ENCODE measurements around the gene RIPK4.
"Not testable (repeated sequence)": the region's sequence is repeated elsewhere in the genome, so short reads cannot be mapped to it uniquely, and the experiment has no call there.

Gene RIPK4

DNA sequence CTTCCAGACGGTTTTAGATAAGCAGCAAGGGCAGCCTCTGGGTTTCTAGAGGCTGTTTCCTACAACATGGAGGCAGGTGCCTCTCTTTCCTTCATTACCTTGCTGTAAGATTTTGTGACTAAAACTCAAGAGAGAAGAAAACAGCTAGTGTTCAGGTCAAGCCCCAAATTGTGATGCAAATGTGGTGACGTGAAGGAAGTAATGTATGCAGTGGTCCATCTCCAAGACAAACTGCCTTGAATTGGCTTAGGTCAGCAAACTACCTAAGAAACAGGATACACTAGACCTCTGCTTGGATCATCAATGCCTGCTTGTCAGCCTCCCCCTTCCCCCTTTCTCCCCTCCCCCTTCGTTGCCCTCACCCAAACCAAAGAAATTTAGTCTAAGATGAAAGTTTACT, 28.9 kb upstream of the RIPK4 start:
- no peak for DNase-seq (ENCODE audit: low spot score)

DNA sequence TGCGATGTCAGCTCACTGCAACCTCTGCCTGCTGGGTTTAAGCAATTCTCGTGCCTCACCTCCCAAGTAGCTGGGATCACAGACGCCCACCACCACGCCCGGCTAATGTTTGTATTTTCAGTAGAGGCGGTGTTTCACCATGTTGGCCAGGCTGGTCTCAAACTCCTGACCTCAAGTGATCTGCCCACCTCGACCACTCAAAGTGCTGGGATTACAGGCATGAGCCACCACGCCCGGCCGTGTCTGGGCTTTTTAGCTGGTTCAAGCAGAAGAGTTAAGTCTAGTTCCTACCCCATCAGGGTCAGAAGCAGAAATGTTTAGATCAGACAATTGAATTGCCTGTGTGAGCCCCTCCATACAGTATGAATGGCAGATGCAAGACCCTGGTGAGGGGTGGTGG, 27.7 kb upstream of the RIPK4 start:
- no peak for DNase-seq (ENCODE audit: low spot score)

DNA sequence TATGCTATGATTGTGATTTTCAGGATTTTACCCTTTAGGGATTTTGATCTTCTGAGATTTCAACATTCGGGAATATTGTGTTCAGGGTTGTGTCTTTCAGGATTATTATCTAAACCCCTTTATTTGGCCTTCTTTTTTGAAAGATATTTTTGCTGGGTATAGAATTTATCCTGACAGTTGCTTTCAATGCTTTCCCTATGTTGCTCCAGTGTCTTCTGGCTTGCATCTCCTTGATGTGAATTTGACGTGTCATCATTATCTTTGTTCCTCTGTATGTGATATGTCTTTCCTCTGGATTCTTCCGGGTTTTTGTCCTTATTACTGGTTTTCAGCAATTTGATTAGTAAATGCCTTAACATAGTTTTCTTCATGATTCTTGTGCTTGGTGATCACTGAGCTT, 25.9 kb upstream of the RIPK4 start:
- DNase-seq (ENCODE audit: low spot score), result no peak

DNA sequence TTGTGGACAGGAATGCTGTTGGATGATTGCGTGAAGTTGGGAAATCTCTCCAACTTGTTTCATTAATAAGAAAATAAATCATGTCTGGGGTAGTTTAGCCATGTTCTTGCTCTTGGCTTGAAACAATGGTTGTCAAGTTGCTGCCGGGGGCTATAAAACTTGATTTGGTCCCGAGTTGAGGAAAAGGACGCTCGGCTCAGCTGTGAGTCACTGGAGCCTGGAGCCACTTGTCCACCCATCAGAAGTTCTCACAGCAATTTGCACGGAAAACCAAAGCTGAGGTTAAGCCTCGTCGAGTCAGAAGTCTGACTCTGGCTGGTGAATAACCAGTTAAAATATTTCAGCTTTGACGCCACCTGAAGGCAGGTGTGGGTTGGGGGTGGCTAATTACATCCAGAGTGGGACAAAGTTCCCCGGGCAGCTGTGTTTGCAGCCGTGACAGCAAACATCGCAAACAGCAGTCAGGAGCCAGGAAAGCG, 19.7 kb upstream of the RIPK4 start:
- no peak for DNase-seq (ENCODE audit: low spot score)

DNA sequence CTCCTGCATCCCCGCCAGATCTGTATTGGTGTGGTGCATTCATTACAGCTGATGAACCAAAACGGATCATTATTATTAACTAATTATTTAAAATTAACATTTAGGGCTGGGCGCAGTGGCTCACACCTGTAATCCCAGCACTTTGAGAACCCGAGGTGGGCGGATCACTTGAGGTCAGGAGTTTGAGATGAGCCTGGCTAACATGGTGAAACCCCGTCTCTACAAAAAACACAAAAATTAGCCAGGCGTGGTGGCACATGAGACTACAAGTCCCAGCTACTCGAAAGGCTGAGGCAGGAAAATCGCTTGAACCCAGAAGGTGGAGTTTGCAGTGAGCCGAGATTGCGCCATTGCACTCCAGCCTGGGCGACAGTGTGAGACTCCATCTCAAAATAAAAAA, 18.4 kb upstream of the RIPK4 start:
- DNase-seq (ENCODE audit: low spot score), result not testable (repeated sequence)

DNA sequence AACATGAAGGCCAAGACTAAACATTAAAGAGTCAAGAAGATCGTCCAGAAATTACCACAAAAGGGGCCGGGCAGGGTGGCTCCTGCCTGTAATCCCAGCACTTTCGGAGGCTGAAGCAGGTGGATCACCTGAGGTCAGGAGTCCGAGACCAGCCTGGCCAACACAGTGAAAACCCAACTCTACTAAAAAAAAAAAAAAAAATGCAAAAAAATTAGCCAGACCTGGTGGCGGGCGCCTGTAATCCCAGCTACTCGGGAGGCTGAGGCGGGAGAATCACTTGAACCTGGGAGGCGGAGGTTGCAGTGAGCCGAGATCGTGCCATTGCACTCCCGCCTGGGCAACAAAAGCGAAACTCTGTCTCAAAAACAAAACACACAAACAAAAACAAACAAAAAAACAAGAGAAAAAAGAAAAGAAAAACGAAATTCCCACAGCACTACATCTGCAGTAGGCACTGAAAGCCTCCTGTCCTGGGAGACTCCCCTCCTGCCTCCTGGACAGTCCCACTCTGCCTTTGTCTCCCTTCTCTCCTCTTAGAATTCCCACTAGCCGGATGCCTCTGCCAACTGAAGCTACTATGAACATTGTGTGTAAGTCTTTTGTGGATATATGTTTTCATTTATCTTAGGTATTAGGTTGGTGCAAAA, 17.7 kb upstream of the RIPK4 start:
- no peak for DNase-seq (ENCODE audit: low spot score)

DNA sequence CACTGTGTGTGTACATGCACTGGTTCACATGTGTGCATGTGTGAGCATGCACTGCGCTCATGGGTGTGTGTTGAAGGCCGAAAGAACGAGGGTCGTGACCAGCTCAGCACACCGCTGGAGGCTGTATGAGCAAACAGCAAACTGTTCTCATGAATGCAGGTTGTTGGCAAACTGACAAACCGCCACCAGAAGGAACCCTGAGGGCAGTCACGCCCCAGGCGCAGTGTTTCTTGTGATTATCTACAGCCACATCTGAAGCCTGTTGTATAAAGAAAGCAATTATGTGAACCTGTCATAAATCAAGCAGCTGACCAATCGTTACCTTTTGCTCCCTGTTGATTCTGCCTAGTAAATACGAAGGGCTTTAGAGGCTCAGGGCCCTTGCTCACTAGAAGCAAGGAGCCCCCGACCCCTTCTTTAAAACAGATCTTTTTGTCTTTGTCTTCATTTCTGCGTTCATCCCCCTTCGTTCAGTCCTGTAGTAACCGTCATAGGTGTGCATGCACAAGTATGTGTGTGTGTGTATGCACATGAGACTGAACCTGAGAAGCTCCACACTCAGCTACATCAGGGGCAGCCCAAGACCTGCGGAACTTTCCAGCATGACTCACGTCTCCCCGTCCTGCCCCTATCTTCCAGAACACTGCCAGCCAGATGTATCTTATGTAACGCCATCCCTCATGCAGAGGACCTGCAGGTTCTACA, 16.8 kb upstream of the RIPK4 start:
- DNase-seq (ENCODE audit: low spot score), result no peak

DNA sequence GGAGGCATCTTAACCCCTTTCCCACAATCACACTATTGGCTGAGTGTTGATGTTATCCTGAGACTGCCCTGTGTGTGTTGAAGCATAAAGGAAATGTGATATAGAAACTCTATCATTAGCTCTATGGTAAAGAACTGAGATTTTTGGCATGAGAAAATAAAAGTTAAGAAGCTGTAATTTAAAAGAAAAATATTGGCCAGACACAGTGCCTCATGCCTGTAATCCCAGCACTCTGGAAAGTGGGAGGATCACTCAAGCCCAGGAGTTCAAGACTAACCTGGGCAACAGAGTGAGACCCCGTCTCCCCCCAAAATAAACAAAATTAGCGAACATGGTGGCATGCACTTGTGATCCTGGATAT, 14.2 kb upstream of the RIPK4 start:
- no peak for DNase-seq (ENCODE audit: low spot score)

DNA sequence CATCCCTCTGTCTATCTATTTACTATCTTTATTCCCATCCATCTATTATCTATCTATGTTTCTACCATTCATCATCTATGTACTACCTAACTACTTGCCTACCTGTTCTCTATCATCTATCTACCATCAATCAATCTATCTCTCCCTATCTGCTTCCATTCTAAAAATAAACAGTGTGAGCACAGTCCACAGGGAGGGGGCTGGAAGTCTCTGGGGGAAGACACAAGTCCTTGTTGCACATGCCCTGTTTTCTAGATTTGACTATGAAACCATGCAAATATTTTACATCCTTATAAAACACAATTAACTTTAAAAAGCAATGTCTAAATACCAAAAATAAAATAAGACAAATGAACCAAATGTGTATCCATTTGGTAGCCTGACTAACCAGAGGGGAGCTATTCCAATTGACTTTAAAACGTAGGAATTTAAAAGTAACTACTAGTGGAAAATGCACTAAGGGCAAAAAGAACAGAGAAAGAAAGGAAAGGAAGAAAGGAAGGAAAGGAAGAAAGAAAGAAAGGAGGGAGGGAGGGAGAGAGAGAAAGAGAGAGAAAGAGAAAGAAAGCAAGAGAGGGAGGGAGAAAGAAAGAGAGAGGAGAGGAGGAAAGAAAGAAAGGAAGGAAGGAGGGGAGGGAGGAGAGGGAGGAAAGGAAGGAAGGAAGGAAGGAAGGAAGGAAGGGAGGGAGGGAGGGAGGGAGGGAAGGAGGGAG, 13.6 kb upstream of the RIPK4 start:
- DNase-seq (ENCODE audit: low spot score), result no peak

DNA sequence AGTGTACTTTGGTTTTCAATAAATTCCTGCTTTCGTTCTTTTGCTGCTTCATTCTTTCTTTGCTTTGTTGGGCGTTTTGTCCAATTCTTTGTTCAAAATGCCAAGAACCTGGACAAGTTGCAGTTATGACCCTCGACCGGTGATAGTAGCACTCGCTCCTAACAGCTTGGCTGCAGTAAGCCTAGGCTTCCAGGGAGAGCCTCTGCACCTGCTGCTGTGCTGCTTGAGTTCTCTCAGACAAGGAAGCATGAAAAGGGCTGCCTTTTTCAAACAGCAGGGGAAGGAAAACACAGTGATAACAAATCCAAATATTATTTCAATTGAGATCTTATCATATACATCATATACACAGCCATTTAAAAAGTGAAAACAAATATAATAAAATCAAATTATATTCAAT, 12.8 kb upstream of the RIPK4 start:
- no peak for DNase-seq (ENCODE audit: low spot score)

DNA sequence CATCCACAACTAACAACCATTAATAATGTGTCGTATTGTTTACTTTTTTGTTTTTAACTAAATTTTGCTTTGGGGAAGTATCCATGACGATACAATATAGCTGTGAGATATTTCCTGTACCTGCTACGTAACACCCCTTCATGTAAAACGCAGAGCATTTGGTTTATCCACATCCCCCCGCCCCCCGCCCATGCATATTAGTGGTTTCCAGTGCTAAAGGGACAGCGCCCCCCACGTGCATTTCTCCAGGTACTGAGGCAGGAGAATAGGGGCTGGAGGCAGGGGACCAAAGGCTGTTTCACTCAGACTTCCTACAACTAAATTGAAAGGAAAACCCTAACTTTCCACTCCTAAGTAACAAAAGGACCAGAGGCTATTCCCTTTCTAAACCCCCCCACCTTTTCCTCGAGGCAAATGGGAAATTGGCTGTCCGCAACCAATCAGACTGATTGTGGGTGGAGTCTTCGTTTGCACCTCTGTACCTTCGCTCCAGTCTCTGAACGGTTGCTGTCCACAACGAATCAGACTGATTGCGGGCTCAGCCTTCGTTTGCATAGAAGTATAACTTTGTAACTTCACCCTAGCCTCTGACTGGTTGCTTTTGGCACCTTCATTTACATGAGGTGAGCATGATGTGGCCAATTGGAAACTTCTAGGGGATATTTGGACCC, 12.2 kb upstream of the RIPK4 start:
- DNase-seq (ENCODE audit: low spot score), result no peak

DNA sequence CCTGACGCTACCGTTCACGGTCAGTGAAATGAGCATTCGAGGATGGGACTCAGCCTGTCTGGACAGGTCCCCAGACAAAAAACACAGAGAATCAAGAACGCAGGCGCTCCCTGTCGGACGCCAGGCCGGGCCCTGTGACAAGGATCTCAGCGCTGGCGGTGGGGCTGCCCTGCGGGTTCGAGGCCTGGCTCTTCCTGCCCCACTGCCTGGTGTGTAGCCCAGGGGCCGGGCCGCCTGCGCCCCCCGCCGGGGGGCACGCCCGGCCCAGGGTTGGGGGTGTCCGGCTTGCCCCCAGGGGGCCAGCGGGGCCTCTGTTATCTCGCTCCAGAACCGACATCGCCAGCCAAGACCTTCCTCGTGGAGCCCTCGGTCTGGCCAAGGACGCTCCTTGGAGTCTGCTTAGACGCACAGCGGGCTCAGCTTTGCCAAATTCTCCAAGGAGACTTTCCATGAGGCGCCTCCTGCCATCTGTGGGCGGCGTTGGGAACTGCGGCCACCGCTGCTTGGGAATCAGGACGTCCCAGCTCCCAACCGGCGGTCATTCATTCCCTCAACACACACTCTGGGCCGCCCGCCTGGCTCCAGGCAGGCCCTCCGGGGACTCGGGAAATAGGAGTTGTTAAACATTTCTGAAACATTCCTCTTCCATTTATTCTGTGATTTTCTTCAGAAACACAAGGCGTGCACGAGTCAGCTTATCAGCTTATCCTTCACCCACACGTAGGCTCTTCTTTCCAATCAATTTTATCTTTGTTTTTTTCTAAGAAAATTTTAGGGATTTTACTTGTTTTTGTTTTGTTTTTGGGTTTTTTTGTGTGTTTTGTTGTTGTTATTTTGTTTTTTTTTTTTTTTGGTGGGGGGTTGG, 11.3 kb upstream of the RIPK4 start:
- no peak for DNase-seq (ENCODE audit: low spot score)

DNA sequence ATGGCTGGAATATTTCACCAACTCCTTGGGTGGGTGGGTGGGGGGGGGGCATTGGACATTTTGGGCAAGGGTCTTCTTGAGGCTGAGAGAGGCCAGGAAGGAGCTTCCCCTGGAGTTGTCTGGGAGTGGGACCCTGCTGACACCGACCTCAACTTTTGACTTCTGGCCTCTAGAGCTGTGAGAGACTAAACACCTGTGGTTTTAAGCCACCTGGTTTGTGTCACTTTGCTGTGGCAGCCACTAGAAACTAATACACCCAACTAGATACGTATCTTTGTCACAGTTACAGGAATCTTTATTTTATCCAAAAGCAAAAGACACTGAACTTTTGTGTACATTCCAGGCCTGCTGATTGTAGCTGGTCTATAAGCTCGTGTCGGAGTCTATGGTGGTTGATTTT, 9.9 kb upstream of the RIPK4 start:
- DNase-seq (ENCODE audit: low spot score), result no peak

DNA sequence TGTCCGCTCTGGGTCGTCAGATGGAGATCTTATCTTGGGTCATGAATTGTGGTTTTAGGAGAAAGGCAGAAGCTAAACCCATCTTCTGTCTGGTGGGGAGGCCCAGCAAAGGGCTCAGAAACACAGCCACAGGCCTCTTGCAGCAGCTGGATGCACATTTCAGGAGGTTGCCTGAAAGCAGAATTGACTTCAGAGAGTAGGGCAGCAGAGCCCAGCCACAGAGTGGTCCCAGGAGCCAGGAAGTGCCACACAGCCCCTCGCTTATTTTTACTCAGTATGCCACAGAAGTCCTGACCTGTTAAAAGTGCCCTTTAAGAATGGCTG, 8.3 kb upstream of the RIPK4 start:
- no peak for DNase-seq (ENCODE audit: low spot score)

DNA sequence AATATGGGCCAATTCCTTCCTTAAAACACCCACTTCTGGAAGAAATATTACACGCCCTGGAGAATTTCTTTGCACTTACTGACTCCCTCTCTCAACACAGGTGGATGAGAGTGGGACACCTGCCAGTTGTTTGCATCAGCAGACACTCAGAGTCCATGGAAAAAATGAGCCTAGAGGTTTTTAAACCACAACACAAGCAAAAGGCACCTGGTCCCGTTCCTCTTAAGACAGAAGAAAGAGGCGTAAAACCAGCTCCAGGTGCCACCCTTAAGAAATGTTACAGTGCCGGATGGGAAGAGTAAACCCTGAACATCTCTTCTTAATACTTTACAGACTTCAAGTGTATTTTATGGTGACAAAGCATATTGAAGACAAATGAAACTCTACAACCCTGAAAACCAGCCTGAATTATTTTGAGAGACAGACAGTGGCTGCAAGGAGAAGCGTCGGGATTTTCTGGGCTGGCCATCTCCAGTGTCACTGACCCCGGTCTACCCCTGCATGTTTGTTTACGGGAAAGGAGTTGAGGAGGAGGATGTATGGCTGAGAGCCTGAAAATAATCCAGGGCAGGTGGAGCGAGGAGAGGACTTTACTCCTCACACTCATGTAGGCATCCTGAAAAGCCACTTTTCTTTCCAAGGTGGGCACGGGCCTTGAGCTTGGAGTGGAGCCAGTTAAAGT, 7.8 kb upstream of the RIPK4 start:
- no peak for DNase-seq (ENCODE audit: low spot score)

DNA sequence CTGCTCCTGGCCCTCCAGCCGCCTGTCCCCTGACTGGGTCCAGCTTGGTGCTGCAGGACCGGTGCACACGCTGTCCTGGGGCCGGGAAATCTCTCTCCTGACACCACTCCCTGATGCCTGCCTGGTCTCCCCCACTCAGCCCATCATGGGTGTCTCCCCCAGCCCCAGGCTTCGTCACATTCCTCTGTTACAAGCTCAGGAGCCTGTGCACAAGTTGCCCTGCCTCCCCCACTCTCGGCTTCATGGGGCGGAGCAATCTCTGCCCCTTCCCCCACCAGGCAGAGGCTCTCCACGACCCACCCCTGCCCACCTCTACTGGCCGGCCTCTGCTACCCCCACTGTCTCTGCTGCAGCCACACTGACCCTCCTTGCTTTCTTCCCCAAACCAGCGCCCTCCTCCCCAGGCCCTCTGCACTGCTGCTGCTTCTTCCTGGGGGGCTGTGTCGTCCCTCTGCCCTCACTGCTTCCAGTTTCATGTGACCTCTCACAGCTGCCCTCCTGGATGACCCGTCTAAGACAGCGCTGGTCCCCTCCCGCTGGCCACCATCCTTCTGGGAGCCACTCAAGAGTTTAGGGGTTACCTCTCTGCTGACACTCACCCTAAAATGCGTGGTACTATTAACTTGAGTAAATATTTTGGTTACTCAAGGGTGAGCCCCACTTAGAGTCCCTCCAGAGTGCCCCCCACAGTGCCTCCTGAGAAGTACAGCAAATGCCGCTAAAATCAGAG, 5.7 kb upstream of the RIPK4 start:
- no peak for DNase-seq (ENCODE audit: low spot score)

DNA sequence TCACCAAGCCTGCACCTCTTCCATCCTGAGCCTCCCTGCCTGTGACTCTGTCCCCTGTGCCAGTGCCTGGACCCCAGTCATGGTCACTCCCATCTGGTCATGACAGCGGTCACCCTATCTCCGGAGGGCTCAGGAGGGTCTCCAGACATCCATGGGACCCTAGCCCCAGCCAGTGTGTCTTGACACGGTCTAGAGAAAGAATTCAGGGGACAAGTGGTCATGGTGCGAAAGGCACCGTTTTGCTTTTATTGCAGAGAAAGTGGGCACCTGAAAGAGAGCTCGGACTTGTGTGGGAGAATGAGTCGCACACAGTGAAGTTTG, 4.7 kb upstream of the RIPK4 start:
- DNase-seq (ENCODE audit: low spot score), result no peak

DNA sequence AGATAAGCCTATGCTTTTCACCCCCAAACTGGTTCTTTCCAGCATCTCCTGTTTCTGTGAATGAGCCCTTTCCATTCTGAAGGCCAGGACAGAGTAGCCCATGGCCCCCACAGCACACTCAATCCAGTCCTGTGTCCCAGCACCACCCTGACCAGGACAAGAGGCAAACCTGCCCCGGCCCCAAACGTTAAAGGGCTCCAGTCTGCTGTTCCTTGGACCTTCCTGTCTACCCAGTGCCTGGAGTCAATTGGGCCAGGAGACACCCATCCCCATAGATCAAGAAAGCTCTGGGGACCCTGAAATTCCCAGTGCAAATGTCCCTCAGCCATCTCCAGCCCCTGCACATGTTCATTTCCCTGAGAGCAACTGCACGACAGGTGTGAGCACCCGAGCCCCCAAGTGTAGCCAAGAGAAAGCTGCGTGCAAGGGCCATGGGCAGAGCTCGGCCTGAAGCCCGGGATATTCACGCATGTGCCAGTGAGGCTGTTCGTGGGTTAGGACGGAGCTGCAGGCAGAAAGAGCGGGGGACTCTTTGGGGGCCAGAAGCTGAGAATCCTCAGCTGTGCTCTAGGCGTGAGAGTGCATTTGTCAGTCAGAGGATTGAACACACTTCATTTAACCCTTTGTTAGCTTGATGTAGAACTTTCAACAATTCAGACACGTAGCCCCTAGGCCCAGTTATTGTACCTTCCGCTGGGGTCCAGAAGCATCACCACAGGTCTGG, 4.2 kb upstream of the RIPK4 start:
- no peak for DNase-seq (ENCODE audit: low spot score)

DNA sequence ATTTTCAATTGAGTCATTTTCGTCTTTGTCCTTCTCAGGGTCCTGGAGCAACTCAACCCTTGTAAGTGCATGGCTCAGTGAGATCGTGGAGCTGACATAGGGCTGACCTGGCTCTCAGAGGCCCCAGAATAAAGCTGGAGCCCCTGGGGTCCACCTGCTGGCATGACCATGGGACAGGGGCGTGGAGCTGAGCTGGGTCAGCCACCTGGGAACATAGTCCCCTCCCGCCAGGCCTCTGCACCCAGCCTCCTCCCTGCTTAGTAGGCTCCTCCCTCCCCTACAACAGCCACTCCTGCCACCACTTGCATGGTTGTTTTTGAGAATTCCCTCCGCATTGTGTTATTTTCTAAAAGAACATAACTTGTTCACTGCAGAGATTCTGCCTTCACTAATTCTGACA, 3.1 kb upstream of the RIPK4 start:
- no peak for DNase-seq (ENCODE audit: low spot score)

DNA sequence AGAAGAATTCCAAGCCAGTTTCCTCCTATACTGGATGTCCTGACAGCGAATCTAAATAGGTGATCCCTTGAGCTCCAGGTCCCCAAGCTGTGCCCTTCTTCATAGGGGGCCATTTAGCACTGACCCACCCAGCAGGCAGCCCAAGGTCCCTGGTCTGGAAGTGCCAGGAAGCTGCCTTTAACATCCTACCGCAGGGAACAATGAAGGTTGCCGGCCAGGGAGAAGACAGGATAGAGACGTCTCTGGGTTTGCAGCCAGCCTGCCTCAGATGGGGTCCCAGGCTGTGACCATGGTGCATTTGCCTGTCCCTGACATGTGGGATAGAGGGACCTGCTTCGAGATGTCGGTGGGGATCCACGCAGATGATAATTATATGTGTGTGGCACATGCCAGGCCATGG, 2.7 kb upstream of the RIPK4 start:
- DNase-seq (ENCODE audit: low spot score), result no peak

All from CD4-positive, alpha-beta T cell treated with Interleukin-6 at 100 ng/mL for 8 hours (primary cell).